ENCODE data around the gene TAPBPL.
"Not testable (repeated sequence)": the region's sequence is repeated elsewhere in the genome, so short reads cannot be mapped to it uniquely, and the experiment has no call there.

Gene TAPBPL

GRCh38 chr12:6492838-6493496 is 41.1 kb downstream of the TAPBPL start, which contains the start of gene MRPL51:
Gene MRPL51 (minus strand): TSS chr12:6493262. CDS start chr12:6493136, 126 bp downstream.
- peak; percentile 97 for DNase-seq

GRCh38 chr12:6493497-6494257 is 41.8 kb downstream of the TAPBPL start, which contains the start of gene NCAPD2:
Gene NCAPD2 (plus strand): TSS chr12:6494102. CDS start chr12:6495099, 997 bp downstream.
- peak; percentile 95 for DNase-seq

GRCh38 chr12:6494258-6494743 is 42.5 kb downstream of the TAPBPL start:
- DNase-seq: peak; percentile 24

- DNase-seq: no peak
These were observed 43.1 kb downstream of the TAPBPL start for GRCh38 chr12:6494968-6495367.

- DNase-seq: not testable (repeated sequence)
These were observed 45.4 kb downstream of the TAPBPL start for GRCh38 chr12:6497291-6497690.

- no peak for DNase-seq
These were observed 48.6 kb downstream of the TAPBPL start for GRCh38 chr12:6500466-6500865.

GRCh38 chr12:6507102-6507998 is 55.5 kb downstream of the TAPBPL start:
- DNase-seq: no peak

GRCh38 chr12:6508087-6508486 is 56.2 kb downstream of the TAPBPL start:
- DNase-seq: no peak

Measured in CD4-positive, alpha-beta T cell treated with Interleukin-6 for 4 hours (primary cell).